CD1c-positive myeloid dendritic cell (primary cell): ENCODE data around the gene PRKCH.

Experiments used
- DNase-seq: peaks from one replicate; pipeline ENCODE4 v3.0.0-alpha.2; 2016; ENCODE audit errors: extremely low spot score

Gene PRKCH

DNA sequence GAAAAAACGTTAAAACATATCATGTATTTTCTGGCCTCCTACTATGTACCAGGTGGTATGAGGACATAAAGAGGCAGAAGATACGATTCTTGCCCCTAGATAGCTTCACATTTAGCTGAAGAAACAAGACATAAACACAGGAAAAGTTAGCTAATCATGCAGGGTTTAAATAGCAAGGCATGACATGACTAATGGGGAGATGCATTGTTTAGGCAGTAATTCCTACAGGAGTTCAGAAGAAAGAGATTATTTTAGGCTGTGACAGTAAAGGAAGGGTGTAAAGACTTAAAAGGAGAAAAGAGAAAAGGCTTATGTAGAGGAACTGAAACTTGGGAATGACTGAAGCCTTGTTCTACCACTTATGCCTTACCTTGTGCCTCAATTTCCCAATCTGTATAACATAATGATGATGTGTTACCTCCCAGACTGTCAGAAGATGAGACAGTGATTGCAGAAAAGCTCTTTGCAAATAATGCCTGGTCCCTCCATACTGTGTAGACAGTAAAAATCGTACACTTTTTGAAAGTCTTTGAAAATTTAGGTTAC, 44.4 kb downstream of the PRKCH start:
- DNase-seq: no peak

DNA sequence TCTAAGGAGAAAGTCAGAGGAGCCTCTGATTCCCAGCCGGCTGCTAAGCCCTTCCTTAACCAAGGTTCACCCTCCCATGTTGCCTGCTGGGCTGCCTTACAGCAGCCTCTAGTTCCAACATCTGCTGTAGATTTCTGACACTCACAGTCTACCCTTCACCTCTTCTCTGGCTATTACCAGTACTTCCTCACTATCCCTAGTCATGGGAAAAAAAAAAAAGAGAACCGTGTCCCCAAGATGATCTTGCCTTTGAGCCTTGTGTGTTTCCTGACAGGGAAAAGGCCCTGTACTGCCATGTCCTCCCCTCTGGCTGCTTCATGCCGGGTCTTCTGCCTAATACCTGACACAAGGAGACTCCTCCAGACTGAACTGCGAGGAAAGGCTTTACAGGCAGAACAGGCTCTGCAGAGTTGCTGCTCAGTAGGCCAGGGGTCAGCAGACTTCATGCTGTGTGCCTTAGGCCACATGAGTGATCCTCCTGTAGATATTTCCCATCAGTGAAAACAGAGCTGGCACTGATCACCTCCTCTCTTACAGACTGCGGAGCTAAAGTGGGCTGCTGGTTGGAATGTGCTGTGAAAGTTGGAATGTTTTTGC, 46.8 kb downstream of the PRKCH start:
- peak; percentile 39 for DNase-seq

DNA sequence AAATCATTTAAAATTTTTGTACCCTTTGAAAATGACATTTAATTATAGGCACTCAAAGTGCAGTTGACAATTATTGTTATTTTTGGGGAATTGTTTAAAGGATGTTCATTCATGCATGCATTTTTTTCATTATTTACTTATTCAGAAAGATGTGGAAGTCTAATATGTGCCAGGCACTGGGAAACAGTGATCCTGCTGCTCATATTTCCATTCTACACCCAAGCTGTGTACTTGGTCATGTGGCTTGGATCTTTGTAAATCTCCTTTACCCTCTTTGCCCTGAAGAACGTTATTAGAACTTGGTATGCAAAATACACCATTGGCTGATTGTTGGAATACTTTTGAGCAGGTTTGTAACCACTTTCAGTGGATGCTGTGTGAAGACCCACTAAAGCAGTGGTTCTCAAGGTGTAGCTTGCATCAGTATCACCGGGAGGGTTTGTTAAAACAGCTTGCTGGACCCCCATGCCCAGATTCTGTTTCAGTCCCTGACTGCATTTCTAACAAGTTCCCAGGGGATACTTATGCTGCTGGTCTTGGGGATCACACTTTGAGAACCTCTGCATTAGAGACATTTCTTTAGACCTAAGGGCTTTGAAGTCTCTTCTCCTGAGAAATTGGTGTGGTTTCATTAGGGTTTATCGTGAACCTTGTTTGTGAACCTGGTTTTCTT, 47.5 kb downstream of the PRKCH start:
- no peak for DNase-seq

DNA sequence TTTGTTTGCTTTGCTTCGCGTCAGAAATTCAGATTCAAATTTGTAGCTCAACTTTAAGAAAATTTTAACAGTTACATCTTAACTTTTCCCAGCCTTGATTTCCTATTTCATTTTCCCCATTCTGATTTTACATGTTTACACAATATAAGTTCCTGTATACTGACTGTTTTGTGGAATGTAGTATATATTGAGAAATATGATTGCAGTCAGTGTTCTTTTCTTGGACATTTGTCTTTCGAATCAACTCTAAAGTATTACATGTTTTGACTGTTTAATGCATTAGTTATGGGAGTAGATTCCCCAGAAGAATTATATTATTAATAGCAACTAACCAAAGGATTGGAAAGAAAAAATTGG, 48.1 kb downstream of the PRKCH start:
- DNase-seq: no peak

DNA sequence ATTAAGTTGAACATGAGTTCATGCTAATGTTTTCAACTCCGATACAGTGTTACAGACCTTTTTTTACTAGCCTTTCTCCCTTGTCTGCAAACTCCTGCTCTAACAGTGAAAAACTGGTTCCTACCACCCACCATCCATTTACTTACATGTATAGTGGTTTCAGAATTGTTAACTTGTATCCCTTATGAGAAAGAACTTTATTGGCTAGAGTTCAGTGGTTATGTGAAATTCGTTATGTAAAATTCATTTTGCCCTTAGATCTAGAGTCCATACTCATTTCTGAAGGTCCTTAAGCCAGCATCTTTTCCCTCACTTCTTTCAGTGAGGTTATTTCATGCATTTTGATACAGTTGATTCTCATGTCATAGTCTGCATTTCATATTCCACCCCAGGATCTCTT, 51.0 kb downstream of the PRKCH start:
- no peak for DNase-seq

DNA sequence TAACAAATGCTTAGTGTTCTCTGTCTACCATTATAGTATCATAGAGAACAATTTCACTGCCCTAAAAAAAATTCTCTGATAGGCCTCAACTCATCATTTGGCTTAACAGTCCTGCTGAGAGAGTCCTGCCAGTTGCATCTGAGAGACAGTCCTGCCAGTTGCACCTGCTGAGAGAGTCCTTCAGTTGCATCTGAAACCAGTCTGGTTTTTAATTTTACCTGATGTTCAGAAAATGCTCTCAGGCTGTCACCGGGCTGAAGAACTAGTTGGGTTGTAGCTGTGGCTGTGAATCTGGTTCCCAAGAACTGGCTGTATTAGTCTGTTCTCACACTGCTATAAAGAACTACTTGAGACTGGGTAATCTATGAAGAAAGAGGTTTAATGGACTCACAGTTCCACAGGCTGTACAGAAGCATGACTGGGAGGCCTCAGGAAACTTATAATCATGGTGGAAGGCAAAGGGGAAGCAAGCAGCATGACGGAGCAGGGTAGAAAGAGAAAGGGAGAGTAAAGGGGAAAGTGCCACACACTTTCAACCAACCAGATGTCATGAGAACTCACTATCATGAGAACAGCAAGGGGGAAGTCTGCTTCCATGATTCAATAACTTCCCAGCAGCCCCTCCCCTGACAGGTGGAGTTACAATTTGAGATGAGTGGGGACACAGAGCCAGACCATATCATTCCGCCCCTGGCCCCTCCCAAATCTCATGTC, 51.6 kb downstream of the PRKCH start:
- no peak for DNase-seq

DNA sequence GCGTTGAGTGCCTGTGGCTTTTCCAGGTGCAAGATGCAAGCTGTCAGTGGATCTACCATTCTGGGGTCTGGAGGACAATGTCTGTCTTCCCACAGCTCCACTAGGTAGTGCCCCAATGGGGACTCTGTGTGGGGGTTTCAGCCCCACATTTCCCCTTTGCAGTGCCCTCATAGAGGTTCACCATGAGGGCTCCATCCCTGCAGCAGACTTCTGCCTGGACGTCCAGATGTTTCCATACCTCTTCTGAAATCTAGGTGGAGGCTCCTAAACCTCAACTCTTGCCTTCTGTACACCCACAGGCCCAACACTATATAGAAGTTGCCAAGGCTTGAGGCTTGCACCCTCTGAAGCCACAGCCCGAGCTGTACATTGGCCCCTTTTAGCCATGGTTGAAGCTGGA, 52.9 kb downstream of the PRKCH start:
- DNase-seq: no peak

DNA sequence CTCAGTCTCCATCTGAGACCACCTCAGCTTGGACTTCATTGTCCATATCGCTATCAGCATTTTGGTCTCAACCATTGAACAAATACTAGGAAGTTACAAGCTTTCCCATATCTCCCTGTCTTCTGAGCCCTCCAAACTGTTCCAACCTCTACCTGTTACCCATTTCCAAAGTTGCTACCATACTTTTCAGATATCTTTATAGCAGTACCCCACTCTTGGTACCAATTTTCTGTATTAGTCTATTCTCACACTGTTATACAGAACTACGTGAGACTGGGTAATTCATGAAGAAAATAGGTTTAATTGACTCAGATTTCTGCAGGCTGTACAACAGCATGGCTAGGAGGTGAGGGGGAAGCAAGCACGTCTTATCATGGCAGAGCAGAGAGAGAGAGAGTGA, 53.8 kb downstream of the PRKCH start:
- no peak for DNase-seq

DNA sequence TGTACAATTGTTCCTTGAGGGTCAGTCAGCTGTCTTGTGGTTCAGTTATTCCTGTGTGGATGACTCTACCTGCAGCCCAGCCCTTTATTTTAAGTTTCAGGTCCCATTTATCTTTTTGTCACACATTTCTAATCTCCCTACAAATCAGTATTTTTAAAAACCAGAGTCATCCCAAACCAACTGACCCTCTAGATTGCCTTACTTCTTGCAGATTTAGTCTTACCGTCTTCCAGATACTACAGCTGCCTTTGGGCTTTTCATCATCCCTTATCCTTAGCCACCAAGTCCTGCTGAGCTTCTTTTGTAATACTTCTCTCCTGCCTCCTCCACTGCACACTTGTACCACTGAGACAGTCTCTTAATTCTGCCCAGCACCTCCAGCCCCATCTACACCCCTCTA, 54.9 kb downstream of the PRKCH start:
- no peak for DNase-seq

DNA sequence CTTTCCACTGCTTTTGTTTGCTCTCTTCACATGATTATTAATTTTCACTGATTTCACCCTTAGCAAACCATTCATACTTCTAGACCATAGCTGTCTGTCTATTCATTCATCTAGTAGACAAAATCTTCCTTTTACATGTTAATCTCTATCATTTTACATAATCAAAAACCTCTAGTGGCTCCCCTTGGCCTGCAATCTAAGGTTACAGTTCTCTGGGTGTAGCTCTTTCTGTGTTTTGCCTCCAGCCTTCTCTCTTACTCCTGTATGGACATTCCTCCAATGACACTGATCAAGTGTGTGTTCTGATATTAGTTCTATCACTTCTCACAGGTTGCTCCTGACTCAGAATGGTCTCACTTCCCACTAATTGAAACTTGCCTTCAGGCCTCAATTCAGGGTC, 56.4 kb downstream of the PRKCH start:
- no peak for DNase-seq

DNA sequence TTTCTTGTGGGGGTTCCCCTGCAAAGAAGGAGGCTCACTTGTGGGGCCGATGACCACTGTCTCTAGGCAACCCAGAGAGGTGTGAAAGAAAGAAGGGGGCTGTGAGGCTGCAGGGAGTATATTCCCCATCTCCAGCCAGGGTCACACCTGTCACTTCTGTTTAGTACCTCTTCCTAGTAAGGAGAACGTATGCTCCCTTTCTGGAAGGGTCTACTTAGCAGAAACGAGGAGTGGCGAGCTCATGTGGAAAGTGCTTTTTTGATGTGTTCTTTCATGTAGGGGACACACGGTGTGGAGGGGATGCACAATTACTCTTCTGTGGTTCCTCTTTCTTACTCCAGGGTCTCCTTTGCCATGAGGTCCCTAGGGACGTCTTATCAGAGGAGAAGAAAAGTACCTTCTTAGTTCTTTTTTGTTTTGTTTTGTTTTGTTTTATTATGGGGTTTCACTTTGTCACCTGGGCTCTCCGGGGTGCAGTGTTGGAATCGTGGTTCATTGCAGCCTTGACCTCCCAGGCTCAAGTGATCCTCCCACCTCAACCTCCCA, 58.3 kb downstream of the PRKCH start:
- DNase-seq: no peak

DNA sequence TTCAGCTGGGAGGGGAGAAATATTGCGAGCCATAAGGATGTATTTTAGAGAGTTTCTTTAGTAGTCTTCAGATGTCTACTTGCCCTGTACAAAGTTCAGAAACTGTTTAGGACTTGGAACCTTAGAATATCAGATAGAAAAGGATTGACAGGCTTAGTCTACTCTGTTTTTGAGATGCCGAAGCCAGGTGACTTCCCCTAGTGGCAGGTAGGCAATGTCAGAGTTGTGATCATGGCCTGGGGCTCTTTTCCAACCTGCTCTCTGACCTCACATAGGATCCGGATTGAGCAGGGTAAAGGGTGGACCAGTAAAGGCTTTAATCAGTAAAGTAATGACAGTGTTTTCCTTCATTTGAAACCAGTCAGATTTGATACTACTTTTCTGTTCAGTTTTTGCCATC, 59.6 kb downstream of the PRKCH start:
- DNase-seq: no peak

DNA sequence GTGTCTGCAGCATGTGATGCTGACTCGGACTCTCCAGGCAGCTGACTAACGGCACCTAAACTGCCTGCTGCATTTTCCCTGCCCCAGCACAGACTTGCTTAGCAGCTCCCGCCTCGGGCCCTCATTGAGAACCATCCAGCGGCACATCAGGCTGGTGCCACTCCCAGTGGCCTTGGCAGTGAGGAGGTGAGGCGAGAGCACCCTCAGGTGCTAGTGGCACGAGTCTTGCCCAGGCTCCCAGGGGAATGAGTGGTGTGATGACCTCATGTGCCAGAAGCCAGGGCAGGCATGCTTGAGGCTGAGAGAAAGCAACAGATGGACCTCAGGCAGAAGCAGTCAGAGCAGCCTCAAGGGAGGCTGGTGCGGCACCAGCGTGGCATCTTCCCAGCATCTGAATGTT, 60.2 kb downstream of the PRKCH start:
- DNase-seq: no peak

DNA sequence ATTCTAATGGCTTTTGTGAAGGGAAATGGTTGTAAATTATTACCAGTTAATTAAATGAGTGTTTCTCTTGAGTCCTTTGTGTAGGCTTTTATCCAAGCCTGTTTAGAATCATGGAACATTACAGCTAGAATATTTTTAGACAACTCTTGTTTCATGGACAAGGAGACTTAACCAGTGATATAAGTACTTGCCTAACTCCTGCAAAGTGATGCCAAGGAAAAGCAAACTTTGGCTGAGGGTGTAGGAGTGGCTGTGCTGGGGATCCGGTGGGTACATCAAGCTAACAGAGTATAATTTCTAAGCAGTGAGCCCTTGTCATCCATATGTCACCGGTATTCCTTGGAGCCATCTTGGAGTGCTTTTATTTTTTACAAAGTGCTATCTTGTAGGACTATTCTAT, 61.5 kb downstream of the PRKCH start:
- DNase-seq: no peak

DNA sequence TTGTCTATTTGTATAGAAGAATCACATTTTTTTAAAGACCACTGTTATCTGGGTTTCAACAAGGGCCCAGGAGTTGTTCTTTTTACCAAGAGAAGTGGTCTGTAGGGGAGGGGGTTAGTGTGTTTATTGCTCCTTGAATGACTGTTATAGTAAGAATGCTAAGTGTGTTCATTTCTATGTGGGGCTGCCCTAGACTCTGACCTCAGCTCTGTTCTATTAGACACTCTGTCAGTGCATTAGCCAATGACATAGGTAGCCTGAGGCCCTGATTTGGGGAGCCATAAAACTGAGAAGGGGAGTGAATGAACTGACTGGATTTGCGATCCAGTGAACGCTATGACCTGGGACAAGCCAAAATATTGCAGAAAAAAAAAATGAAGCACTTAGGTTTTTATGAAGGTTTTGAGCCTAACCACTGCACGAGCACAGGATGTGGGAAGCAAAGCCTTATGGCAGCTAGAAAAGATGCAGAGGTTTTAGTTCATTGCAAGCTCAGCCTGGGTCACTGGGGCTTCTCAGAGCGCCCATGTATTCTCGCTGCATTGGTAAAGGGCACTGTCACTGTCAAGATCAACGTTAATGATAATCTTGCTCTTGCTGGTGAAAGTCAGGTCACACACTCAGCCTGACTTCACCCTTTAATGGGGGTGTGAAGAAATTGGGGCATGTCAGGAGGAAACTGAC, 63.8 kb downstream of the PRKCH start:
- DNase-seq: peak; percentile 28

DNA sequence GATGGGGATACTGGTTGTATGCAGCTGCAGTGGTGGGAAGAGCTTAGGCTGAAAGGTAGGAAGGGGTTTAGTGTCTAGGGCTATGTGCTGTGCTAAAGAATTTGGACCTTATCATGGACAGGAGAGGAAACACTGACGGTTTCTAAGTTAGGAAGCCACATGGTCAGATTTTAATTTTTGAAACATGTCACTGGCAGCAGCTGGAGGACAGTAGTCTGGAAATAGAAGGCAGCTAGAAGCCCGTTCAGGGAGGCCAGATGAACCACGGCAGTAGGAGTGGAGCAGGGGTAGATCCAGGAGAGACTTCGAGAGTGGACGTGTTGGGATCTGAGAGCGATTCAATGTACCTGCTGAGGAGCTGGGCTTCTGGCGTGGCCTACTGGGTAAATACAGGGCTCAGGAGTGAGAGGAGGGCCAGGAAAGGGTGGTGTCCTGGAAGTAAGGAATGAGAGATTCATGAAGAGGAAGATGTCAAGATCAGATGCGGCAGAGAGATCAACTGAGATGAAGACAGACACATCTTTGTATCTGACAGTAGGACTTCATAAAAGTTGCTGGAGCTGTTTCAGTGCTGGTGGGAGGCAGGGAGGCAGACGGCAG, 64.9 kb downstream of the PRKCH start:
- DNase-seq: no peak

DNA sequence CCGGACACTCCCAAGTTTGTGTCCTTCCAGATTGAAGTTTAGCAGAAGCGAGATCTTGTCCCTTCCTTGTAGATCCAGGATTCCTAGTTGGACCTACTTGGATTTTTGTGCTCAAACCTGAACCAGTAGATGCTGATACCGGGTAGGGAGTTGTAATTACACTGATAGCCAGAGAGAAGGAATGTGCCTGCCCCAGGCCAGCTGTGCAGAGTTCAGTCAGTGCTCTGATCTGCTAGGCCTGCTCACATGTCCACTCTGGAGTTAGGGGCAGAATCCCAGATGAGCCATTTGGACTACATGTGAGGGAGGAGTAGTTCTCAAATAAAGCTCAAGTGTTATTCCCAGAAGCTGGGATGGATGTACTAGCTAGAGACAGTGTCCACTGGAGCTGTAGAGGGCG, 65.7 kb downstream of the PRKCH start:
- no peak for DNase-seq

DNA sequence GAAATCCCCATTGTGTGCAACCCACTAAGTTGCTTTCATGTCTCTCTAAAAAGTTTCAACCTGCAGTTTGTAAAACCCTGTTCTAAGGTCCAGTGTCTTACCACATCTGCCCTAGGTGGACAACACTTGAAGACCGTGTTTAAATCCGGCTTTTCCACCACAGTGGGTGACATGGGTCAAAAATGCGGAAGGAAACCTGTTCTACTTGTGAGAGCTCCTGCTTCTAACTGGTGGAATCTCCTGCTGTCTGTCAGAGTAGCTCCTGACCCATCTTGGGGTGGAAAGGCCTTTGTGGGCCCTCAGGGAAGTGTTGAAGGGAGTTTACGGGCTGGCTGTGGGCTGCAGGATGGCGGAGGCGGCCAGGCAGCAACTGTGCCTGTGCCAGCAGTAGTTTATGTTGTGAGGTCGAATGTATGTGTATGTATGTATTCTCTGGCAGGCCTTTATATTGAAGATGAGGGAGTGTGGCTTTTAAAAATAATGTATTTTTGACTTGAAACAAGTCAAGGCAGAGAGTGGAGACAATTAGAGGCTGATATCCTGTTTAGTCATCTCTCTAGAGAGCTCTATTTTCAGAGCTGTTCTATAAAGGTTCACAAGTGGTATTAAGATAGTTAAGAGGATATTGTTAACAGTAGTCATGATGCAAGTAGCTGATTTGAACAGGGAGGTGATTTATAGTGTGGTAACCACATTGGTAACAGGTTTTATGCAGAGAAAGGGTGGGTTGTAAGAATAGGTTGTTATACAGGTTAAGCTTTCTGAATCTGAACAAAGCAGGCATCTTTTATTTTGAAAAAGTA, 67.0 kb downstream of the PRKCH start:
- peak; percentile 45 for DNase-seq

DNA sequence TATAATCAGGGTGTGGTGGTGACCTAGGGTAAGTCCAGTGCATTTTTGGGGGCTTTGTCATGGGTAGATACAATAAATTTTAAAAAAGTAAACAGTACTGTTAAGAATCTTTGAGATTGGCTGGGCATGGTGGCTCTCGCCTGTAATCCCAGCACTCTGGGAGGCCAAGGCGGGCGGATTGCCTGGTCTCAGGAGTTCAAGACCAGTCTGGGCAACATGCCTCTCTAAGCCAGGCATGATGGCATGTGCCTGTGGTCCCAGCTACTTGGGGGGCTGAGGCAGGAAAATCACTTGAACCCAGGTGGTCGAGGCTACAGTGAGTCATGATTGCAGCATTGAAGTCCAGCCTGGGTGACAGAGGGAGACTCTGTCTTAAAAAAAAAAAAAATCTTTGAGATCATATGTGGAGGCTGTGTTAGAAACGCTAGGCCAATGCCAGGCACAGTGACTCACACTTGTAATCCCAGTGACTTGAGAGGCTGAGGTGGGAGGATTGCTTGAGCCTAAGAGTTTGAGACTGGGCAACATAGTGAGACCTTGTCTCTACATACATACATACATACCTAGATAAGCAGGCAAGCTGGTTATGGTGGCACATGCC, 67.7 kb downstream of the PRKCH start:
- no peak for DNase-seq

DNA sequence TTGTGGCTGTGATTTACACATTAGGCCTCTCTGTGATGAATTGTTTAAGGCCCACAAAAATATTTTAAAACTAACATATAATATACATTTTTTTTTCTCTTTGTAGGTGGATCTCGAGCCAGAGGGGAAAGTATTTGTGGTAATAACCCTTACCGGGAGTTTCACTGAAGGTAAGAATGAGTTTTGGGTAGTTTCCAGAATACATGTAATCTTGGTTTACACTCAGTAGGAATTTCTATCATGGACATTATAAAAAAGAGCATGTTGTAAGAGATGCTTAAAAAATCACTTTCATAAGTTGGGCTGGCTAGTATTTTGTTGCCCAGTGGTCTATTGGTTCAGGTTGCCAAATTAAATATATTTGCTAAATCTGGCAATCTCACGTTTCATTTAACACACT, 69.7 kb downstream of the PRKCH start:
- no peak for DNase-seq

DNA sequence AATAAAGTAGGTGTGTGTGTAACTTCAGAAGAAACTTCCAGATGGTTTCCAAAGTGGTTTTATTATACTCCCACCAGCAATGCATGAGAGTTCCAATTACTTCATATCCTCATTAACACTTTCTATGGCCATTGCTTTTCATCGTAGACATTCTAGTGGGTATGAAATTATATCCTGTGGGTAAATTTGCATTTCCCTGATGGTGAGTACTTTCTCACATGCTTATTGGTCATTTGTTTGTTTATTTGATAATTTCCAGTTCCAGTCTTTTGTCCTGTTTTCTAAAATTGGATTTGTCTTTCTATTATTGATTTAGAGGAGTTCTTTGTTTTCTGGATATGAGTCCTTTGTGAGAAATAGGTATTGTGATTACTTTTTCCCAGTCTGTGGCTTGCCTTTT, 70.9 kb downstream of the PRKCH start:
- no peak for DNase-seq
